ENCODE results near the gene QSOX1.

QSOX1 gene

DNA sequence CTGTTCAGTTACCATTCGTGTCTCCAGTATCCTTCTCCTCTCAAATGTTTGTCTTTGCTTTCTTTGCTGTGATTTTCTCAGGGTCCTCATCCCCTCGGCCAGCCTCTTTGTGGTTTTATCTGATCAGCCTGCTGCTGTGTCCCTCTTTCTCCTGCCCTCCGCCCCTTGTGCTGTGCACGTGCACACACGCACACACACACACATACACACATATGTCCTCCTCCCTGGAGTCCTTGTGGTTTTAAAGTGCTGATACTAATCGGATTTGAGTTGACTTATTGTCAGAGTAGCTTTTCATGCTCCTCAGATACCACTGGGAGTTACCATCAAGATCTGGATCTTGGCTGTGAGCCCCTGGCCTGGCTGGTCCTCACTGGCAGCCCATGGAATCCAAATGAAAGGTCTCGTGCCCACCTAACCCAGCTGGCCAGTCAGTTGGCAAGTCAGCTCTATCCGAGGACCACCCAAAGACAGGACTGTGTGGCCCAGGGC lies 34.1 kb downstream of the QSOX1 start:
- no peaks in the 10 kb centered on the region for H3K79me2 ChIP-seq (ENCODE audit: low read length)
- no peak overlapping the region for H3K4me3 ChIP-seq (ENCODE audit: low read length)
- no peak overlapping the region for H3K27ac ChIP-seq (ENCODE audit: low read length)
- no peaks in the 10 kb centered on the region for H3K36me3 ChIP-seq (replicated peaks; ENCODE audit: low read depth, low read length)
- H3K4me2 ChIP-seq (ENCODE audit: low read length), result no peak overlapping the region
- no peak overlapping the region for H3K9ac ChIP-seq (ENCODE audit: low read length)
- no peaks in the 10 kb centered on the region for H4K20me1 ChIP-seq (ENCODE audit: insufficient read depth, low read length)
- no peak for TF ChIP-seq EZH2phosphoT487 (IDR thresholded peaks at IDR 0.05; ENCODE audit: low read depth)
- no peaks in the 10 kb centered on the region for H3K27me3 ChIP-seq (ENCODE audit: low read depth, low read length)
- no peaks in the 10 kb centered on the region for H3K9me3 ChIP-seq (ENCODE audit: insufficient read depth, low read length)
- no peak overlapping the region for H2AFZ ChIP-seq (ENCODE audit: low read depth, low read length)
- no peaks in the 10 kb centered on the region for H3K4me1 ChIP-seq (ENCODE audit: low read length)

DNA sequence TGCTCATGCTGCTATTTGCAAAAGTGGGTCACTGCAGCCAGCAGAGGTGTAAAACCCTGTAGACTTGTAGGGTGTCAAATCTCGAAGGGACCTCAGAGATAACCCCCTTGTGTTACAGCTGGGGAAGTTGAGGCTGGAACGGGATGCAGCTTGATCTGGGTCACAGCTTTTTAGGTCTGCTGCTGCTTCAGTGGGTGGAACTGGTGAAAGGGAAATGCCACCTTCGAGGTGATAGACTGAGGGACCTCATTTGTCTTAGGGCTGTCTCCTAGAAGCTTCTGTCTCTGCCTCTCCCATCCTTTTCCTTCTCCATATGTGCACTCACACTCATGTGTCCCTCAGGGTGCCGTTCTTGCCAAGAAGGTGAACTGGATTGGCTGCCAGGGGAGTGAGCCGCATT lies 35.4 kb downstream of the QSOX1 start:
- H3K27ac ChIP-seq (ENCODE audit: low read length), result no peak overlapping the region
- H3K4me3 ChIP-seq (ENCODE audit: low read length), result no peak overlapping the region
- no peaks in the 10 kb centered on the region for H3K4me1 ChIP-seq (ENCODE audit: low read length)
- no peaks in the 10 kb centered on the region for H3K27me3 ChIP-seq (ENCODE audit: low read depth, low read length)
- TF ChIP-seq EZH2phosphoT487 (IDR thresholded peaks at IDR 0.05; ENCODE audit: low read depth), result no peak
- TF ChIP-seq, protein P1, sequence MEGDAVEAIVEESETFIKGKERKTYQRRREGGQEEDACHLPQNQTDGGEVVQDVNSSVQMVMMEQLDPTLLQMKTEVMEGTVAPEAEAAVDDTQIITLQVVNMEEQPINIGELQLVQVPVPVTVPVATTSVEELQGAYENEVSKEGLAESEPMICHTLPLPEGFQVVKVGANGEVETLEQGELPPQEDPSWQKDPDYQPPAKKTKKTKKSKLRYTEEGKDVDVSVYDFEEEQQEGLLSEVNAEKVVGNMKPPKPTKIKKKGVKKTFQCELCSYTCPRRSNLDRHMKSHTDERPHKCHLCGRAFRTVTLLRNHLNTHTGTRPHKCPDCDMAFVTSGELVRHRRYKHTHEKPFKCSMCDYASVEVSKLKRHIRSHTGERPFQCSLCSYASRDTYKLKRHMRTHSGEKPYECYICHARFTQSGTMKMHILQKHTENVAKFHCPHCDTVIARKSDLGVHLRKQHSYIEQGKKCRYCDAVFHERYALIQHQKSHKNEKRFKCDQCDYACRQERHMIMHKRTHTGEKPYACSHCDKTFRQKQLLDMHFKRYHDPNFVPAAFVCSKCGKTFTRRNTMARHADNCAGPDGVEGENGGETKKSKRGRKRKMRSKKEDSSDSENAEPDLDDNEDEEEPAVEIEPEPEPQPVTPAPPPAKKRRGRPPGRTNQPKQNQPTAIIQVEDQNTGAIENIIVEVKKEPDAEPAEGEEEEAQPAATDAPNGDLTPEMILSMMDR (IDR thresholded peaks at IDR 0.05; ENCODE audit: low read depth, low read length), result no peak
- H3K79me2 ChIP-seq (ENCODE audit: low read length), result no peaks in the 10 kb centered on the region
- H3K36me3 ChIP-seq (replicated peaks; ENCODE audit: low read depth, low read length), result no peaks in the 10 kb centered on the region
- H2AFZ ChIP-seq (ENCODE audit: low read depth, low read length), result no peak overlapping the region
- H3K9ac ChIP-seq (ENCODE audit: low read length), result no peak overlapping the region
- no peaks in the 10 kb centered on the region for H3K9me3 ChIP-seq (ENCODE audit: insufficient read depth, low read length)
- no peak overlapping the region for H3K4me2 ChIP-seq (ENCODE audit: low read length)
- no peaks in the 10 kb centered on the region for H4K20me1 ChIP-seq (ENCODE audit: insufficient read depth, low read length)

DNA sequence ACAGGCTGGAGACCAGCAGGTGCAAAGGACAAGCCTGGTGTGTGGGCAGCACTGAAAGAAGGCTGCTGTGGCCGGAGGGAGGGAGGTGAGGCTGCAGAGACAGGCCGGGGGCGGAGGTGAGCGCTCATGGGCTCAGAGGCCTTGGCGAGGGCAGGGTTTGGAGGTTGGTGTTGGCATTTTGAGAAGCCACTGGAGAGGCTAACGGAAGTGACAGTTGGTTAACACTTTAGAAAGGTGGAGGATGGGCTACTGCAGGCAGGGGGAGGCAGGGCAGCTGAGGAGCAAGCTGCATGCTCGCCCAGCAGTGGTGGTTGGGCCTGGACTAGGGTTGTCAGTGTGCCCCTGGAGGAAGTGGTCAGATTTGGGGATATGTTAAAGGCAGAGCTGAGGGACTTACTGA lies 37.5 kb downstream of the QSOX1 start:
- H3K9ac ChIP-seq (ENCODE audit: low read length), result no peak overlapping the region
- TF ChIP-seq, protein P1 (IDR thresholded peaks at IDR 0.05; ENCODE audit: low read depth, low read length), result no peak
- TF ChIP-seq EZH2phosphoT487 (IDR thresholded peaks at IDR 0.05; ENCODE audit: low read depth), result no peak
- H3K27ac ChIP-seq (ENCODE audit: low read length), result no peak overlapping the region
- H2AFZ ChIP-seq (ENCODE audit: low read depth, low read length), result no peak overlapping the region
- no peaks in the 10 kb centered on the region for H4K20me1 ChIP-seq (ENCODE audit: insufficient read depth, low read length)
- H3K4me3 ChIP-seq (ENCODE audit: low read length), result no peak overlapping the region
- H3K27me3 ChIP-seq (ENCODE audit: low read depth, low read length), result no peaks in the 10 kb centered on the region
- H3K36me3 ChIP-seq (replicated peaks; ENCODE audit: low read depth, low read length), result no peaks in the 10 kb centered on the region
- no peaks in the 10 kb centered on the region for H3K4me1 ChIP-seq (ENCODE audit: low read length)
- H3K9me3 ChIP-seq (ENCODE audit: insufficient read depth, low read length), result no peaks in the 10 kb centered on the region
- H3K79me2 ChIP-seq (ENCODE audit: low read length), result no peaks in the 10 kb centered on the region
- H3K4me2 ChIP-seq (ENCODE audit: low read length), result no peak overlapping the region

DNA sequence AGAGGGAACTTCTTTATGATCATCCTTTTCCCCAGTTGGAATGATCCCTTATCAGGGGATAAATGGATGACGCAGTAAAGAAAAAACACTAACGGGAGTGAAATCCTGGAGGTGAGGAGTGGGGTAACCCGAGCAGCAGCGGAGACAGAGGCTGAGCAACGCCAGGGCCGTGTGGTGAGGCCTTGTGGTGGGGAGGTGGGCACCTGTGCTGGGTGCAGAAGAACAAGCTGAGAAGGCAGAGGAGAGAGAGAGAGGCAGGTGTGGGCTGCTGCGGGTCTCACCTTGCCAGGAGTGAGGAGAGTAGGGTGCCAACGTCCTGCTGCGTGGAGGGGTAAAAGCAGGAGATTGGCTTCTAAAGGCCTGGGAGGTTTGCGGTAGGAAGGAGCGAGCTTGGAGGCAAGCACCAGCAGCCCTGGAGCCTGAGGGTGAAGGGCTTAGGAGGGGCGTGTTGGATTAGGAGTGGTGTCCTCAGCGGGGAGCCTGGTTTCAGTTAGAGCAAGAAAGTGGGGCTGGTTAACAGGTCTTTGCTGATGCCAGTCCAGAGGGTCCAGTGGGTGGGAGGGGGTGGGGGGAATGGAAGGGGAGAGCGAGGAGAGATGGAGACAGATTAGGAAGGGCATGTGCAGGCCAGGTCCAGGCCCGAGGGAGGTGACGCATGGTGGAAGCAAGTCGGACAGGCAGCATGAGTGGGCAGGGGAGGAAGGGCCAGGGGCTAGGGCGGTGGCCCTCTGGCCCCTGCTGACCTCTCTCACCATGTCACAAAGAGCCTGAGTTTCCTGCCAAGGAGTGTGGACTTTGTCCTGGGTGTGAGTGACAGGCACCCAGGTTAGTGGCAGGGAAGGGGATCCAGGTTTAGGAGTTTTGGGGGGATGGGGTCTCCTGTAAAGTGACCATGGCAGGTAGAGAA lies 38.7 kb downstream of the QSOX1 start:
- Histone ChIP-seq H3K9ac (ENCODE audit: low read length) (no peak overlapping the region), H3K4me1 (ENCODE audit: low read length) (no peaks in the 10 kb centered on the region), H3K27ac (ENCODE audit: low read length) (no peak overlapping the region), H3K4me3 (ENCODE audit: low read length) (no peak overlapping the region), H4K20me1 (ENCODE audit: insufficient read depth, low read length) (no peaks in the 10 kb centered on the region), H3K36me3 (replicated peaks; ENCODE audit: low read depth, low read length) (no peaks in the 10 kb centered on the region), H3K4me2 (ENCODE audit: low read length) (no peak overlapping the region), H3K27me3 (ENCODE audit: low read depth, low read length) (no peaks in the 10 kb centered on the region), H2AFZ (ENCODE audit: low read depth, low read length) (no peak overlapping the region), H3K9me3 (ENCODE audit: insufficient read depth, low read length) (no peaks in the 10 kb centered on the region), H3K79me2 (ENCODE audit: low read length) (no peaks in the 10 kb centered on the region)
- TF ChIP-seq EZH2phosphoT487 (IDR thresholded peaks at IDR 0.05; ENCODE audit: low read depth), result no peak
- TF ChIP-seq, protein P1 (IDR thresholded peaks at IDR 0.05; ENCODE audit: low read depth, low read length), result no peak

Data from OCI-LY3 (cell line).